ENCODE measurements around the gene PHB1. TPM values are rescaled to one million over a fixed set of nuclear protein-coding genes. Genes with fewer than 3 reads are reported as not detected.
A peak's percentile ranks its signal among the peaks of the same experiment; 100 is the strongest.
"Not testable (repeated sequence)": the region's sequence is repeated elsewhere in the genome, so short reads cannot be mapped to it uniquely, and the experiment has no call there.

PHB1 gene
- total RNA-seq, 1 donor from 2014 or later: 127 TPM

- Histone ChIP-seq H3K27ac (peak overlapping the region; percentile 83), H3K27me3 (no peaks in the 10 kb centered on the region), H3K4me1 (peaks cover 29% of the 10 kb centered on the region), H3K4me3 (no peak overlapping the region), H3K36me3 (no peaks in the 10 kb centered on the region), H3K9me3 (no peaks in the 10 kb centered on the region)
- intact Hi-C loops (cut with DNase I): no loop called here
- TF ChIP-seq CTCF (IDR thresholded peaks at IDR 0.05): no peak
- ATAC-seq (peak; percentile 83), DNase-seq (peak; percentile 70)
These were observed 23.9 kb downstream of the PHB1 start for GRCh38 chr17:49390548-49391324.

GRCh38 chr17:49389514-49390347 is 25.0 kb downstream of the PHB1 start:
- H3K4me1 ChIP-seq: peaks cover 23% of the 10 kb centered on the region
- DNase-seq; H3K4me3 ChIP-seq; H3K36me3 ChIP-seq; H3K9me3 ChIP-seq; H3K27me3 ChIP-seq; intact Hi-C loops (cut with DNase I); ATAC-seq: not testable (repeated sequence)
- peak overlapping the region; percentile 83 for H3K27ac ChIP-seq

- DNase-seq: no peak
- no peaks in the 10 kb centered on the region for H3K9me3 ChIP-seq
- intact Hi-C loops (cut with DNase I): no loop called here
- no peak overlapping the region for H3K4me3 ChIP-seq
- H3K27ac ChIP-seq: peak overlapping the region; percentile 1
- no peak for ATAC-seq
- no peaks in the 10 kb centered on the region for H3K27me3 ChIP-seq
- TF ChIP-seq CTCF (IDR thresholded peaks at IDR 0.05): no peak
- H3K4me1 ChIP-seq: peaks cover 15% of the 10 kb centered on the region
- no peaks in the 10 kb centered on the region for H3K36me3 ChIP-seq
These were observed 25.8 kb downstream of the PHB1 start for GRCh38 chr17:49388692-49389513.

- Histone ChIP-seq H3K4me1 (peaks cover 14% of the 10 kb centered on the region), H3K27ac (peak overlapping the region; percentile 1), H3K9me3 (no peaks in the 10 kb centered on the region), H3K36me3 (no peaks in the 10 kb centered on the region), H3K4me3 (no peak overlapping the region), H3K27me3 (no peaks in the 10 kb centered on the region)
- no peak for DNase-seq
- no peak for ATAC-seq
- intact Hi-C loops (cut with DNase I): no loop called here
- TF ChIP-seq CTCF (IDR thresholded peaks at IDR 0.05): no peak
These were observed 26.4 kb downstream of the PHB1 start for GRCh38 chr17:49388290-49388640.

GRCh38 chr17:49387498-49388289 is 27.0 kb downstream of the PHB1 start:
- Histone ChIP-seq H3K4me3 (no peak overlapping the region), H3K9me3 (no peaks in the 10 kb centered on the region), H3K27ac (peak overlapping the region; percentile 1), H3K36me3 (no peaks in the 10 kb centered on the region), H3K27me3 (no peaks in the 10 kb centered on the region), H3K4me1 (peaks cover 14% of the 10 kb centered on the region)
- ATAC-seq (no peak), DNase-seq (no peak)
- no peak for TF ChIP-seq CTCF (IDR thresholded peaks at IDR 0.05)
- intact Hi-C loops (cut with DNase I): no loop called here
